Brain microvascular endothelial cell (primary cell): ENCODE results near the gene CAST.
A peak's percentile ranks its signal among the peaks of the same experiment; 100 is the strongest.

ENCODE experiments used
- DNase-seq: peaks from one replicate; pipeline ENCODE4 v3.0.0-alpha.2; 2020
- H3K27ac ChIP-seq: fragments of 250-450 bp; sonication (Bioruptor Pico); 2 replicates; pipeline ENCODE4 v1.5.1; 2020; ENCODE audit warnings: mild to moderate bottlenecking, moderate library complexity
- H3K27me3 ChIP-seq: fragments of 250-450 bp; sonication (Bioruptor Pico); replicated peaks from 2 replicates; pipeline ENCODE4 v1.5.1; 2020; ENCODE audit warnings: mild to moderate bottlenecking
- H3K36me3 ChIP-seq: fragments of 250-450 bp; sonication (Bioruptor Pico); replicated peaks from 2 replicates; pipeline ENCODE4 v1.5.1; 2020; ENCODE audit warnings: mild to moderate bottlenecking
- H3K4me3 ChIP-seq: 2 replicates; pipeline ENCODE4 v1.5.1; 2011; ENCODE audit warnings: low read depth, mild to moderate bottlenecking, control low read depth, low read length, moderate library complexity
- CTCF ChIP-seq: IDR thresholded peaks from 2 replicates; pipeline ENCODE4 v1.5.1; 2011; ENCODE audit warnings: low read depth, mild to moderate bottlenecking, moderate library complexity, low read length, control low read depth, inconsistent platforms; ENCODE audit errors: missing control alignments
- in situ Hi-C: cut with HindIII; loops from 2 replicates; pipeline ENCODE4 v1.10.0; 2017; ENCODE audit warnings: low sequenced_read_pairs, low pct_ligation_motif_present

CAST gene

DNA sequence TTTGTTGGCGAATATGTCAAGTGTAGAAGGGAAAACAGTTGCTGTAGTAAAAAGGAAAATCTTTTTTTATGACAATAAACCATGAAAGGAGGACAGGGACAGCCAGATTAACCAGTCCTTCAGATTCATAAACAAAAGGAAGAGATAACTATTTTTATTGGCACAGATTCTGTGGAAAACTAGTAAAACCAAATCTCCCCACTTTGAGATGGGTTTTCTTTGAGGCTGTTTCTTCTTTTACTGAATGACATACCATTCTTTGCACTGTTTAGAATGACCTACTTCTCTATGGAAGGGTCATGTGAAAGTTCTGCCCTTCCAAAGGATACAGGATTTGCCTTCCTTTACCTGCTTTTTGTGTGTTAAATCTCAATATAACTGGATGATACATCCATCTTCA is 13.7 kb downstream of the CAST start:
- in situ Hi-C loops, result no loop called here
- Histone ChIP-seq H3K4me3 (no peak overlapping the region), H3K27ac (no peak overlapping the region), H3K36me3 (peaks cover 5% of the 10 kb centered on the region), H3K27me3 (no peaks in the 10 kb centered on the region)
- TF ChIP-seq CTCF, result no peak
- no peak for DNase-seq

DNA sequence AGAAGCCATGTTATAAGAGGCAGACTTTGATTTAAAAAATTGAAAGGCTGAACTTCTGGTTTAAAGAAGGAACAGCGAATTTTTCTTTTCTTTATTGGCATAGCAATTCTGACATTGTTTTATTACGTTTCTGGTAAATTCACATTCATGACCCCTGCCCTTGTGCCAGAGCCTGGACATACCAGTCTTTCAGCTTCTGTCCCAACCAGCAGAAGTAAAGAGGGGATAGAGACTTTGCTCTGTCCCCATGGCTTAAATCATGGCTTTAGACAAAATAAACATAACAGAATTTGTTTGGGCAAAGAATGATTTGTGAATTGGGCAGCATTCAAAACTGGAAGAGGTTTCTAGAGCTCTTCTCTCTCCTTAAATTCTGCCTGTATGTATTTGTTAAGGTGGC is 15.3 kb downstream of the CAST start:
- in situ Hi-C loops, result no loop called here
- TF ChIP-seq CTCF, result no peak
- no peak for DNase-seq
- H3K27ac ChIP-seq, result no peak overlapping the region
- no peak overlapping the region for H3K4me3 ChIP-seq
- peaks cover 5% of the 10 kb centered on the region for H3K36me3 ChIP-seq
- no peaks in the 10 kb centered on the region for H3K27me3 ChIP-seq

DNA sequence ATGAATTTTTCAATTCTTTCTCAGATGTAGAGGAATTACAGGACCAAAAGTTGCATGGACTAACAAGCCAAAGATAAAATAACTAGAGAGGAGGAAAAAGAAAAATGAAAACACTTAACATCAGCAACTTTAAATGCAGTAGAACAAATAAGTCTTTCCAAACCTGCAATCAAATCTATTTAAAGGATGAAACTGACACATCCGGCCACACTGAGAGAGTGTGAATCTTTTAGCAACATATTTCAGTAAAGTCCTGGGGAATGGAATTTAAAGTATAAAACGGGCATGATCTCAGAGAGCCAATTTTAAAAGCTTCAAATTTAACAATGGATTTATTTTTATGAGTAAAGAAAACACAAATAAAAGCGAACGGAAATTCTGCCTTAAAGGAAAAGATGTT is 17.1 kb downstream of the CAST start:
- in situ Hi-C loops, result no loop called here
- no peak for DNase-seq
- TF ChIP-seq CTCF, result no peak
- Histone ChIP-seq H3K27me3 (no peaks in the 10 kb centered on the region), H3K36me3 (peaks cover 5% of the 10 kb centered on the region), H3K27ac (no peak overlapping the region), H3K4me3 (no peak overlapping the region)

- in situ Hi-C loops, result no loop called here
- Histone ChIP-seq H3K27ac (peak overlapping the region; percentile 74), H3K27me3 (no peaks in the 10 kb centered on the region), H3K4me3 (no peak overlapping the region), H3K36me3 (peaks cover 8% of the 10 kb centered on the region)
- TF ChIP-seq CTCF, result no peak
- peak; percentile 79 for DNase-seq
Observed at GRCh38 chr5:96680759-96681470, 18.7 kb downstream of the CAST start.

GRCh38 chr5:96683392-96683791 is 21.2 kb downstream of the CAST start:
- DNase-seq, result no peak
- in situ Hi-C loops, result no loop called here
- H3K27me3 ChIP-seq, result no peaks in the 10 kb centered on the region
- H3K27ac ChIP-seq, result no peak overlapping the region
- H3K36me3 ChIP-seq, result peaks cover 5% of the 10 kb centered on the region
- no peak for TF ChIP-seq CTCF
- H3K4me3 ChIP-seq, result no peak overlapping the region

DNA sequence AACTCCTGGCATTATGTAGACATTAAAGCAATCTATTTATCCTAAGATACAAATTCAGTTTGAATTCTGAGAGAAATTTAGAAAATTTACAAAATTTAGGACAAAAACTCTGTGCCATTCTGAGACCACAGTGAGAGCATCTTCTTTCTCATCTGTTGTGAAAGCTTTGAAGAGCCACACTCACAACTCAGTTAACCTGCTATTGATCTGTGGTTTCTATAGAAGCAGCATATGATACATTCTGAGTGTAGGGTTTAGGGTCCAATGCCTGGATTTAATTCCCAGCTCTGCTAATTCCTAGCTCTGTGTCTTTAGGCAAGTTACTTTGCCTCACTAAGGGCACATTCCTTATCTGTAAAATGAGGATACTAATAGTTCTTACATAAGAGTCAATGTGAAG is 21.6 kb downstream of the CAST start:
- Histone ChIP-seq H3K36me3 (peaks cover 4% of the 10 kb centered on the region), H3K27me3 (no peaks in the 10 kb centered on the region), H3K4me3 (no peak overlapping the region), H3K27ac (no peak overlapping the region)
- TF ChIP-seq CTCF, result no peak
- in situ Hi-C loops, result no loop called here
- no peak for DNase-seq
